ENCODE data around the gene SLFN13. TPM values are rescaled to one million over a fixed set of nuclear protein-coding genes. Genes with fewer than 3 reads are reported as not detected.

SLFN13 gene
- total RNA-seq, 1 experiment from 2014 or later, result 0.10 TPM

DNA sequence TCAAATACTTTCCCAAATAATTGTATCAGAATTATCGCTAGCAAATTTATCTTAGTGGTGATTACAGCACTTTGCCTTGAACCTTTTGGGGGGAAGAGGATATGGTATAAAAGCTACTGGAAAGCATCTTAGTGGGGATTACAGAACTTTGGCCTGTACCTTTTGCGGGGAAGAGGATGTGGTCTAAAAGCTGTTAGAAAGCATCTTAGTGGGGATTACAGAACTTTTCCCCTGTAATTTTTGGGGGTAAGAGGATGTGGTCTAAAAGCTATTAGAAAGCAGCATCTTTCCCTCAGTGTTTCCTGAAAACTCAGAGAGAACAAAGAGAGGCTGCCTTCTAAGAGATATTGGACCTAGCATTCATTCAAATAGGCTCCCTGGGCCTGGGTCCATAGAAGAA, 20.3 kb downstream of the SLFN13 start:
- ChIA-PET CTCF (no interaction called here), RAD21 (ENCODE audit: low non-redundant PET in 1 of 2, low total read pairs in 2 of 2, uncharacterized antibody in 2 of 2, unreplicated experiment in 2 of 2) (no interaction called here), POLR2A (no interaction called here)
- Histone ChIP-seq H3K79me2 (ENCODE audit: insufficient read depth, low read length) (no peaks in the 10 kb centered on the region), H3K4me1 (ENCODE audit: control insufficient read depth in 1 of 2, insufficient read depth in 2 of 2, low read length in 2 of 2) (peaks cover 4 to 7% of the 10 kb centered on the region in 2 experiments), H3K36me3 (ENCODE audit: control insufficient read depth in 1 of 2, insufficient read depth in 2 of 2, low read length in 2 of 2) (no peaks in the 10 kb centered on the region), H3K27me3 (ENCODE audit: insufficient read depth, low read length) (peaks cover 16% of the 10 kb centered on the region), H2AFZ (ENCODE audit: low read depth, low read length, poor library complexity, severe bottlenecking) (no peak overlapping the region), H3K4me2 (ENCODE audit: low read length) (no peak overlapping the region), H3K9me2 (ENCODE audit: insufficient read depth) (no peaks in the 10 kb centered on the region), H4K20me1 (ENCODE audit: insufficient read depth) (no peaks in the 10 kb centered on the region), H3K4me3 (replicated peaks in 1 of 2; ENCODE audit: low read depth in 1 of 2, low read length in 2 of 2) (no peak overlapping the region), H3K9me3 (ENCODE audit: control insufficient read depth in 1 of 2, insufficient read depth in 1 of 2, low read depth in 1 of 2, low read length in 2 of 2) (no peaks in the 10 kb centered on the region), H3K9ac (ENCODE audit: low read length) (no peak overlapping the region), H3K27ac (ENCODE audit: low read depth, low read length) (no peak overlapping the region)
- intact Hi-C loops (cut with micrococcal nuclease), result no loop called here
- no peak for TF ChIP-seq SP1 (IDR thresholded peaks at IDR 0.05; ENCODE audit: low read depth)
- TF ChIP-seq POLR2A (IDR thresholded peaks at IDR 0.05; ENCODE audit: borderline replicate concordance, extremely low read depth, insufficient read depth, insufficient read length), result no peak
- TF ChIP-seq RAD21 (IDR thresholded peaks at IDR 0.05; ENCODE audit: low read depth), result no peak
- no peak for TF ChIP-seq ZBTB33 (IDR thresholded peaks at IDR 0.05; ENCODE audit: extremely low read depth, insufficient replicate concordance, low read length)
- no peak for TF ChIP-seq YY1 (IDR thresholded peaks at IDR 0.05; ENCODE audit: extremely low read depth, insufficient replicate concordance, low read depth, low read length)
- no peak for TF ChIP-seq POLR2AphosphoS5 (IDR thresholded peaks at IDR 0.05; ENCODE audit: low read depth, low read length)
- no peak for TF ChIP-seq CEBPB (IDR thresholded peaks at IDR 0.05; ENCODE audit: low read depth)
- DNase-seq (ENCODE audit: low read depth, low spot score) (no peak), ATAC-seq (no peak)
- no TSS peak for BruUV-seq (replicated peaks)

GRCh38 chr17:35423761-35424160, 24.8 kb downstream of the SLFN13 start:
- no peaks in the 10 kb centered on the region for H3K4me1 ChIP-seq (ENCODE audit: control insufficient read depth in 1 of 2, insufficient read depth in 2 of 2, low read length in 2 of 2)
- peaks cover 43% of the 10 kb centered on the region for H3K27me3 ChIP-seq (ENCODE audit: insufficient read depth, low read length)
- H4K20me1 ChIP-seq (ENCODE audit: insufficient read depth), result no peaks in the 10 kb centered on the region
- no peaks in the 10 kb centered on the region for H3K36me3 ChIP-seq (ENCODE audit: control insufficient read depth in 1 of 2, insufficient read depth in 2 of 2, low read length in 2 of 2)
- BruUV-seq (replicated peaks), result no TSS peak
- H3K4me3 ChIP-seq (replicated peaks in 1 of 2; ENCODE audit: low read depth in 1 of 2, low read length in 2 of 2), result no peak overlapping the region
- no peaks in the 10 kb centered on the region for H3K9me2 ChIP-seq (ENCODE audit: insufficient read depth)
- ChIA-PET CTCF (no interaction called here), RAD21 (ENCODE audit: low non-redundant PET in 1 of 2, low total read pairs in 2 of 2, uncharacterized antibody in 2 of 2, unreplicated experiment in 2 of 2) (no interaction called here), POLR2A (no interaction called here)
- ATAC-seq (no peak), DNase-seq (ENCODE audit: low read depth, low spot score) (no peak)
- no peak overlapping the region for H3K27ac ChIP-seq (ENCODE audit: low read depth, low read length)
- no peaks in the 10 kb centered on the region for H3K9me3 ChIP-seq (ENCODE audit: control insufficient read depth in 1 of 2, insufficient read depth in 1 of 2, low read depth in 1 of 2, low read length in 2 of 2)
- intact Hi-C loops (cut with micrococcal nuclease), result no loop called here
- no peaks in the 10 kb centered on the region for H3K79me2 ChIP-seq (ENCODE audit: insufficient read depth, low read length)
- H3K9ac ChIP-seq (ENCODE audit: low read length), result no peak overlapping the region
- no peak overlapping the region for H2AFZ ChIP-seq (ENCODE audit: low read depth, low read length, poor library complexity, severe bottlenecking)
- H3K4me2 ChIP-seq (ENCODE audit: low read length), result no peak overlapping the region
- TF ChIP-seq JUND (IDR thresholded peaks at IDR 0.05), result no peak
- no peak for TF ChIP-seq EZH2 (IDR thresholded peaks at IDR 0.05)
- TF ChIP-seq SRF (IDR thresholded peaks at IDR 0.05; ENCODE audit: low read depth), result no peak
- TF ChIP-seq POLR2A (IDR thresholded peaks at IDR 0.05; ENCODE audit: borderline replicate concordance, extremely low read depth, insufficient read depth, insufficient read length), result no peak
- no peak for TF ChIP-seq ZNF274 (IDR thresholded peaks at IDR 0.05; ENCODE audit: low read depth, low read length)
- no peak for TF ChIP-seq CEBPB (IDR thresholded peaks at IDR 0.05; ENCODE audit: low read depth)
- TF ChIP-seq ATF3 (IDR thresholded peaks at IDR 0.05), result no peak
- TF ChIP-seq, protein P1, sequence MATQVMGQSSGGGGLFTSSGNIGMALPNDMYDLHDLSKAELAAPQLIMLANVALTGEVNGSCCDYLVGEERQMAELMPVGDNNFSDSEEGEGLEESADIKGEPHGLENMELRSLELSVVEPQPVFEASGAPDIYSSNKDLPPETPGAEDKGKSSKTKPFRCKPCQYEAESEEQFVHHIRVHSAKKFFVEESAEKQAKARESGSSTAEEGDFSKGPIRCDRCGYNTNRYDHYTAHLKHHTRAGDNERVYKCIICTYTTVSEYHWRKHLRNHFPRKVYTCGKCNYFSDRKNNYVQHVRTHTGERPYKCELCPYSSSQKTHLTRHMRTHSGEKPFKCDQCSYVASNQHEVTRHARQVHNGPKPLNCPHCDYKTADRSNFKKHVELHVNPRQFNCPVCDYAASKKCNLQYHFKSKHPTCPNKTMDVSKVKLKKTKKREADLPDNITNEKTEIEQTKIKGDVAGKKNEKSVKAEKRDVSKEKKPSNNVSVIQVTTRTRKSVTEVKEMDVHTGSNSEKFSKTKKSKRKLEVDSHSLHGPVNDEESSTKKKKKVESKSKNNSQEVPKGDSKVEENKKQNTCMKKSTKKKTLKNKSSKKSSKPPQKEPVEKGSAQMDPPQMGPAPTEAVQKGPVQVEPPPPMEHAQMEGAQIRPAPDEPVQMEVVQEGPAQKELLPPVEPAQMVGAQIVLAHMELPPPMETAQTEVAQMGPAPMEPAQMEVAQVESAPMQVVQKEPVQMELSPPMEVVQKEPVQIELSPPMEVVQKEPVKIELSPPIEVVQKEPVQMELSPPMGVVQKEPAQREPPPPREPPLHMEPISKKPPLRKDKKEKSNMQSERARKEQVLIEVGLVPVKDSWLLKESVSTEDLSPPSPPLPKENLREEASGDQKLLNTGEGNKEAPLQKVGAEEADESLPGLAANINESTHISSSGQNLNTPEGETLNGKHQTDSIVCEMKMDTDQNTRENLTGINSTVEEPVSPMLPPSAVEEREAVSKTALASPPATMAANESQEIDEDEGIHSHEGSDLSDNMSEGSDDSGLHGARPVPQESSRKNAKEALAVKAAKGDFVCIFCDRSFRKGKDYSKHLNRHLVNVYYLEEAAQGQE (IDR thresholded peaks at IDR 0.05; ENCODE audit: low read depth), result no peak
- no peak for TF ChIP-seq ZFX (IDR thresholded peaks at IDR 0.05)
- TF ChIP-seq FOSL1 (IDR thresholded peaks at IDR 0.05; ENCODE audit: low read depth), result no peak
- no peak for TF ChIP-seq RAD21 (IDR thresholded peaks at IDR 0.05; ENCODE audit: low read depth)
- no peak for TF ChIP-seq EZH2phosphoT487 (IDR thresholded peaks at IDR 0.05; ENCODE audit: borderline replicate concordance)
- no peak for TF ChIP-seq CBX3 (IDR thresholded peaks at IDR 0.05; ENCODE audit: low read depth)
